HG02943 (cell line): ENCODE data around the gene UBA1.

ENCODE experiments used
- ATAC-seq: cut with Tn5 transposase; IDR thresholded peaks from one replicate; pipeline ENCODE4 v1.9.1; 2021; ENCODE audit warnings: mild to moderate bottlenecking, low read depth, moderate library complexity; ENCODE audit not compliant: unreplicated experiment

The UBA1 gene

DNA sequence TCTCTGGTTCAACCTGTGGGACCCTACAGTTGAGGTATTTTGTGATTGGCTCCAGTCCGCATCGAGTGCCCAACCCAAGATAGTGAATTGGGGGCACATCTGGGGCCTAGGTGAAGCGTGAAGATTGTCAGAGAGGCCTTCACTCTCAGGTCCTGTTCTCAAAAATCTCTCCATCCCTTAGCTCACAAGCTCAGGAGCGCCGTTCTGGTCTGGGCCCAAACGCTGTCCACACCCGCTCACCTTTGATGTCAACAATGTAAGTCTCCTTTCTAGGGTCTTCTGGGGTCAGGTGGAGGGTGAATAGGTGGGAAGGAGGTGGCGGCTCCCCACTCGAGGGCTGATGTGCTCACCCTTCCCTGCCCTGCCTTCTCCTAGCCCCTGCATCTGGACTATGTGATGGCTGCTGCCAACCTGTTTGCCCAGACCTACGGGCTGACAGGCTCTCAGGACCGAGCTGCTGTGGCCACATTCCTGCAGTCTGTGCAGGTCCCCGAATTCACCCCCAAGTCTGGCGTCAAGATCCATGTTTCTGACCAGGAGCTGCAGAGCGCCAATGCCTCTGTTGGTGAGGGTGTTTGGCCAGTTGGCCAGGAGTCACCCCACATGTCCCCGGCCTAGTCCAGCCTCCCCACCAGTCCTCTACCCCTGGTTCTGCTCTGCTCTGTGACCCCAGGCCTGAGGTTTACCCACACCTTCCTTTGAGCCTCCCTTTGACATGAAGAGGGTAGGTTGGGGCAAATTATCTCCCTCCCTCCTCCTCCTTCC is 17.2 kb downstream of the UBA1 start:
- no peak for ATAC-seq

DNA sequence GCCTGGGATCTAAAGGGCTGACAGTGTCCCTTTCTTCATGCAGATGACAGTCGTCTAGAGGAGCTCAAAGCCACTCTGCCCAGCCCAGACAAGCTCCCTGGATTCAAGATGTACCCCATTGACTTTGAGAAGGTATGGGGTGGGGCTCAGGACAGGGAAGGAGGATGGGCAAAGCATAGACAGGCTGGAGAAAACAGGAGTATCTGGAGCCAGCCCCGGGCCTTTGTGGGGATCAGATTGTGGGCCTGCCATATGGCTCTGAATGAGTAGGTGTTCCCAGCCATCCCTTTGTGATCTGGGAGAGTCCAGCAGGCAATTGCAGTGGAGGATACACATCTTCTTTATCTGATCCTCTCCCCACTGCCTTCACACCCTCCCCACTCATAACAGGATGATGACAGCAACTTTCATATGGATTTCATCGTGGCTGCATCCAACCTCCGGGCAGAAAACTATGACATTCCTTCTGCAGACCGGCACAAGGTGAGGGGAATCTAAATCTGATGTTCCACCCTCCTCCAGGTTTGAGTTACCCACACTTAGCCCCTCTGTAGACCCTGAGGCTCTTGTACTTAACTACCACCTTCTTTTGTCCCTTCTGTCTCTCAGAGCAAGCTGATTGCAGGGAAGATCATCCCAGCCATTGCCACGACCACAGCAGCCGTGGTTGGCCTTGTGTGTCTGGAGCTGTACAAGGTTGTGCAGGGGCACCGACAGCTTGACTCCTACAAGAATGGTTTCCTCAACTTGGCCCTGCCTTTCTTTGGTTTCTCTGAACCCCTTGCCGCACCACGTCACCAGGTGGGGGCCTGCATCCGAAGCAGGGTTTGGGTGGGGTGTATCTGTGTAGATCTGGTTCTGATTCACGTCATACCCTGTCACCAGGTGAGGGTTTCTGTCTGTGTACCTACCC is 19.0 kb downstream of the UBA1 start:
- no peak for ATAC-seq

DNA sequence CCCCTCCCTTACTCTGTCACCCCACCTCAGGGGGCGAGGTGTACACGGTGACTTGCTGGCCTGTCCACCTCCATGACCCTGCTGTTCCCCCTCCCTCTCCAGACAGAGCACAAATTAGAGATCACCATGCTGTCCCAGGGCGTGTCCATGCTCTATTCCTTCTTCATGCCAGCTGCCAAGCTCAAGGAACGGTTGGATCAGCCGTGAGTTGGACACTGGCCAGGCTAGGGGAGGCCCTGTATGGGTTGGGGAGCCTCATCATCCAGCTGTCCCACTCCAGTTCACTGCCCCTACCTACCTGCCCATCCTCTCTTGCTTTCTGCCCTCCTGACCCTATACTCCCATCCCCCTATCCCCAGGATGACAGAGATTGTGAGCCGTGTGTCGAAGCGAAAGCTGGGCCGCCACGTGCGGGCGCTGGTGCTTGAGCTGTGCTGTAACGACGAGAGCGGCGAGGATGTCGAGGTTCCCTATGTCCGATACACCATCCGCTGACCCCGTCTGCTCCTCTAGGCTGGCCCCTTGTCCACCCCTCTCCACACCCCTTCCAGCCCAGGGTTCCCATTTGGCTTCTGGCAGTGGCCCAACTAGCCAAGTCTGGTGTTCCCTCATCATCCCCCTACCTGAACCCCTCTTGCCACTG is 20.9 kb downstream of the UBA1 start:
- ATAC-seq, result no peak

DNA sequence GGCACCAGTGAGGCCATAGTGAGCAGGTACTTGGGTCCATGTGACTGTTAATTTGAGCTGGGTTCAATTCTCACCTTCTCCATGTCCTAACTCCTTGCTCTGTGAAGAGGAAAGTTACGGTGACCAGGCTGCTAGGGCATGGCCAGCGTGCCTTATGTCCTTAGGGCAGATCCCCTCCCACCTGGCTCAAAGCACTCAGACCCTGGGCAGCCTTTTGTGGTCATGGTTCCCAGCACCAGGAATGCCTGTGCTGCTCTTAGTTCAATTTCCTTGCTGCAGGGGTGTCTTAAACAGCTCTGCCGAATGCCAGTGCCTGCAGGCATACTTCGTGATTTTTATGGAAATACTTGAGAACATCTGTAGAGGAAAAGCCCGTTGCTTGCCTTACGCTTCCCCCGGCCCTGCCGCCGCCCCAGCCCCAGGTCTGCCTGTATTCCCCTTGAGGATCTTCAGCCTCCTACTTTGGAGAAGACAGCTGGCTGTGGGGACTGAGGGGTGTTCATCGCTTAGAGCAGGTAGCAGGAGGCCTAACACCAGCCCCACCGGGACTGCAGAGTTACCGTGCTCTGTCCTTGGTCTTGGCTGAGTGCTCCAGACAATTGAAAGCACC is 21.8 kb downstream of the UBA1 start:
- no peak for ATAC-seq

DNA sequence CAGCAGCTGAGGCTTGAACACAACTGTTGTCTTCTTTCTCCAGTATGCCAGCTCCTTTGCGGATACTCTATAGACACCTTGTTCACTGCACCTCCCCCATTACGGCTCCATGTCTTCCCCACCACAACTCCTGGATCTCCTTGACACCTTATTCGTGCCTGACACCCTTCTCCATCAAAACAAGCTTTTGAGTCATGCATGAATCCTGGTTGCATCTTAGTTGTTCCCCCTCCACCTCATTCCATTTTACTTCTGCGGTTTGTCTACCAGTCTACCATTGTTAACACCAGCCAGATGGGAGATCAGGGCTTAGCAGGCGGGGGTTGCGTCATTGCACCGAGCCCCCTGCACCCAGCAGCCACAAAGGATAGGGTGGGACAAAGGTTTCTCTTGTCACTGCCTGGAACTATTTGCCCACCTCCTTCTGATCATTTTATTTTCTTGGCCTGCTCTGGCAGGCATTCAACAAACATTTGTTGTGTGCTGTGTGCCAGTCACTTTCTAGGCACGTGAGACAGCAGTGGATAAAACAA is 22.8 kb downstream of the UBA1 start:
- no peak for ATAC-seq

DNA sequence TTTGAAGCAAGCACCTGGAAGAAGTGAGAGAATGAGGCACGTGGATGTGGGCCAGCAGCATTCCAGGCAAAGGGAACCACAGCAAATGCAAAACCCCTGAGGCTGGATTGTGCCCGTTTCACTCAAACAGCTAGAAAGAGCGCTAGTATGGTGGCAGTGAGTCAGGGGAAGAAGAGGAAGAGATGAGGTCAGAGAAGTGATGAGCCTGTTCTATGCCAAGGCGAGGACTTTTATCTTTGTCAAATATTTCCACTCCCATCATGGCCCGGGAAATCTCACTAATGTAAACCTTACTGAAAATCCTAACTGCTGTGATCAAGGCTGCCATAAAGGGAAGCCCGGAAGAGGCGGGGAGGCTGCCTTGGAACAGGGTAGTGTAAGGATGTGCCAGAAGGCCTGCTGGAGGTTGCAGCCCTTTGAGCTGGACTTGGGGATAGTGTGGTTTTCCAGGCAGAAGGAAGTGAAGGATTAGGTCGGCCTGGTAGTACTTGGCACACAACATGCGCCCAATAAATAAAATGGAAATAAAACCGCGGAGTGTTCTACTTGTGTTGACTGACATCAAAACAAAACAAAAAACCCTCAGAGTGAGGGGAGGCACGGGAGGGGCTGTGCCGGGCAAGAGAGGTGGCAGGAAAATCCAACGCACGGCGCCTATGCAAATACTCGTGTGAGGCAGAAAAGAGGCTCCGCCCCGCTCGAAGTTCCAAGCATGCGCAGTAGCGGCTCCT is 23.7 kb downstream of the UBA1 start:
- ATAC-seq, result no peak

DNA sequence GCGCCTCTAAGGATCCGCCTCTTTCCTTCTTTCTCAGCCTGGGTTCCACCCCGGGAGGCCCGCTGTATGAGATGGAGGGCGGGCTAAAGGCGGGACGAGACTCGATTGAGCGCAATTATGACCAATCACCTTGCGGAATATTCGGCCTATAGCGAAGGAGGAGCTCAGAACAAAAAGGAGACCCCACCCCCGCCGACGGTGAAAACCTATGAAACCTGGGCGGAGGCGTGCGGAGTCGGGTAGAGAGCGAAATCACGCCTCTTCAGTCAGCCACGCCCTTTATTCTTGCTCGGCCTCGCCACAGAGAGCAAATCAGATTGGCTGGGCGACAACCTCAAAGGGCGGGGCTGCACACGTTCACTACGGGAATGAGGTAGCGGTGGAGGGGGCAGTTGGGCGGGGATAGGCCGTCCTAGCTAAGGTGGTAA is 24.2 kb downstream of the UBA1 start:
- peak; percentile 94 for ATAC-seq

DNA sequence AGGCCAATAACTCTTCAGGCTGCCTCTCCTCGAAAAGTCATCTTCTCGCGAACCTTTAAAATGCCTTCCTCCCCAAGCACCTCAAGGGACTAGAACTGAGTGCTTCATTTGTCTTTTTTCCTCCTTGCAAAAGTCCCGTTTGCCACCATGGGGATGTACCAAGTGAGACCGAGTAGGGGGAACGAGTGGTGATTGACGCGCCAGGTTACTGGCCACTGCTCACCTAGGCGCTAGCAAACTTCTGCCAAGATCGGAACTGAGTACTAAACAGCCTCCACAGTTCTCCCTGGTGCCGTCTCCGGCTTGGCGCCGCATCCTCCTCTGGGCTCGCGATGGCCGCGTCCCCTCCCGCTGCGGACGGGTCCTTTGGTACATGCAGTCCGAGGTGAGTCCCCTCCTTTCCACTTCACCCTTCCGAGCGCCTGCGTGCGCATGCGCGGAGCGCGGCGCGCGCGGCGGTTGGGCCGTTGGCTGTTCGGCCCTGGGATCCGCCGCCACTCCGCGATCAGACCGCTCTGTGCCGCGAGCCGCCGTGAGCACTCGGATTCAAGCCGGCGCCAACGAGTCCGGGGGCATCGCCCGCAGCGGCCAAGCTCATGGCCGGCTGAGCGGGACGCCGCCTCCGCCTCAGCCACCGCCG is 24.8 kb downstream of the UBA1 start, which contains the start of gene CDK16:
CDK16 (plus strand) TSS at position 402 of the 640 bp plus-strand sequence. CDS start 4,877 bp downstream, outside the sequence.
- ATAC-seq, result peak; percentile 44

DNA sequence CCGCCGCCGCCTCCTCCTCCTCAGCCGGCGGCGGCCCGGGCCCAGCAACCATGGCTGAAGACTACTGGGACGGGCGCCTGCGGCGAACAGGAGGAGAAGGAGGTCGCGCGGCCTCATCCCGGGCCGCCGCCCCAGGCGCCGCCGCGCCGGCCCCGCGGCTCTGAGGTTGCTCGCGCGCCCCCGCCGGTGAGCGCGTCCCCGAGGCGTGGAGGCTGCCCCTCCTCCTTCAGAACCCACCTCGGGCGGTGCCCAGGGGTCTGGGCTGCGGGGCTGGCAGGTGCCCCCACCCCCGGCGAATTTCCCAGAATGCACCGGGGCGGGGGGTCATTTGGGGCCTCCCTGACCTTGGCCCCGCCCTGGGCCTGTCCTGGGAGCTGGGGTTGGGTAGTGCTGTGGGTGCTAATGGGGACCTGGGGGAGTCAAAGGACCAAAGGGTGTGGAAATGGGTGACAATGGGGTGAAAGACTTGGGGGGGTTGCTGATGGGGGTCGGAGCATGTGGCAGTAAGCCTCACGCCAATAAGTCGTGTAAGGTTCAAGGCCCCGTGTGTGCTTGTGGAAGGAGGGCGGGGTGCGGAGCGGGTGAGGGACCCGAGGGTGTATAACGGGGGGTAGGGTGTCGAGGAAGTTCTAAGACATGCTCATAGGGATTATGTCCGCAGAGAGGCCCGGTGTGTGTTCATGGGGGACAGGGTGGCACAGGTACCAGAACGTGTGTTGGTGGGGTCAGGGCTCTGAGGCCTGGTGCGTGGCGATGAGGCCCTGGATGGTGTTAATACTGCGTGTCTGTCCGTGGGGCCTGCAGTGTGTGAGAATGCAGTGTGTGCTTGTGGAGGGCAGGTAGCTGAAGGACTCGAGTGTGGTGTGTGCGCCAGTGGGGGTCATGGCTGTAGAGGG is 25.5 kb downstream of the UBA1 start:
- no peak for ATAC-seq

DNA sequence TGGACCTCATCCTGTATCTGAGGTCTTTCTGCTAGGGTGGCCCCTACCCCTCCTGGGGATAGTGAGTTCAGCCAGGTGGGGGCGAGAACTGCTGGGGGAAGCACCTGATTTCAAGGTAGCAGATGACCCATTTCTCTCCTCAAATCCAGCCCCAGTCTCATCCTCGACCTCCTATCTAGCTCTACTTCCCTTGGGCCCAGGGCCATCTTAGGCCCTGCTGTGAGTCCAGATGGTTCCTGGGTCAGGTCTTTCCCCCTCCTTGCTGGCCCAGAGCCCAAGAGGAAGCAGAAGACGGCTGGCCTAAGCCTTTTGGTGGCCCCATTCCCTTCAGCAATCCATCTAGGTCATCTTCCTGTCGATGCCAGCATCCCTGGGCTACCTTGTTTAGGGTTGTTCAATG is 28.1 kb downstream of the UBA1 start:
- ATAC-seq, result no peak

DNA sequence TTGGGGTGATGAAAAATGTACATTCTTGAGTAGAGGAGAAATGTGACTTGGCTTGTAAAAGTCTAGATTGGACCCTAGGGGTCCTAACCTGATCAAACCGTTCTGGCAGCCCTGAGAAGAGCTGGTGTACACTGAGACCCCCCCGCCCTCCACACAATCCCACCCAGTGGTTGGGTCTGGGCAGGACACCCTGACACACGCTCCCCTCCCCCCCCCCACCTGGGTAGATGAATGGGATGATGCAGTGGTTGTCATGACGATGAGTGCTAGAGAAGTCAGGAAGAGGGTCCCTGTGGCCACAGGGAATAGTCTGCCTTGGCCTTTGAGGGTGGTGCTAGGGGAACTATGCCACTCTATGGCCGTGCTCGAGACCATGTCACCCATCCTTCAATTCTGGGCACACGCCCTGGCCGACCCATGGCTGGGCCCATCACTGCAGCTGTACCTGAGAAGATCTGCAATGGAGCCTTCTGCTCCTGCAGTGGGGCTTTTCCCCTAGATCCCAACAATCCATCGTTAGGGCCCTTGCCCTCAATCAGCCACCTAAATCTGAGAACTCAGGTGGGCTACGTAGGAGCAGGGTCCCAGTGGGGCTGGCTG is 29.2 kb downstream of the UBA1 start:
- no peak for ATAC-seq

DNA sequence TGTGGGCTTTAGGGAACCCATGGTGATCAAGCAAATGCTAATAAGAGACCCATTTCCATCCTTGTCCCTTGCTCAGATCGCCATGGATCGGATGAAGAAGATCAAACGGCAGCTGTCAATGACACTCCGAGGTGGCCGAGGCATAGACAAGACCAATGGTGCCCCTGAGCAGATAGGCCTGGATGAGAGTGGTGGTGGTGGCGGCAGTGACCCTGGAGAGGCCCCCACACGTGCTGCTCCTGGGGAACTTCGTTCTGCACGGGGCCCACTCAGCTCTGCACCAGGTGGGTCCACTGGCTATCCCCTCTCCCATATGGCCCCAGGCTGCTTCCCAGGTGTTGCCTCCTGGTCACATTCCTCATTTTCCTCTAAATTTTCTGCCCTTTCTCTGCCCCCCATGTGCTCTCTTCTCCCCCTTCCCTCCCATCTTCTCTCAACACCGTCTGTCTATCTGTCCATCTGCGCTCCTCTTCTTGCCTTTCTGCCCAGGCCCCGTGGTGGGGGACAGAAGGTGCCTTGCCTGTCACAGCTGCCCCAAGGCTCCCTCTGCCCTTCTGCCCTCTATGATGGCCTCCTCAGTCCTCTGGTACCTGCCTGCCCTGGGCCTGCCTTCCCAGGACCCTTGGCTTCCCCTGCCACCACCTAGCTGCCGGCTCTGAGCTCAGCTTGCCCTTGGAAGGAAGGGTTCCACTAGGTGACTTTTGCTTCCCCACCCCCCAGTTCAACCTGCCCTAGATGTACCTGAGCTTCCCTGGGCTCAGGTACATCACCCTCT is 30.0 kb downstream of the UBA1 start:
- no peak for ATAC-seq

DNA sequence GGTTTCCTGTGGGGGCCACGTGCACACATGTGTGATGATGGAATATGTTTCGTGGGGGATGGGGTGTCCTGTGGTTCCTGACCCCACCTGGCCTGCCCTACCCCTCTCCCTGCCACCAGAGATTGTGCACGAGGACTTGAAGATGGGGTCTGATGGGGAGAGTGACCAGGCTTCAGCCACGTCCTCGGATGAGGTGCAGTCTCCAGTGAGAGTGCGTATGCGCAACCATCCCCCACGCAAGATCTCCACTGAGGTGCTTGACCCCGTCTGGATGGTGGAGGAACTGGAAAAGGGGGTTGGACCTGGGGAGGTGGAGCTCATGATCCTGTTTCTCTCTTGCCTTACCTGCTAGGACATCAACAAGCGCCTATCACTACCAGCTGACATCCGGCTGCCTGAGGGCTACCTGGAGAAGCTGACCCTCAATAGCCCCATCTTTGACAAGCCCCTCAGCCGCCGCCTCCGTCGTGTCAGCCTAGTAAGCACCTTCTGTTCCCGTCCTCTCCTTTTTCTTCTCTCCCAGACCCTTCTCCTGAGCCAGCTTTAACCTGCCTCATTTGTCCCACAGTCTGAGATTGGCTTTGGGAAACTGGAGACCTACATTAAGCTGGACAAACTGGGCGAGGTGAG is 30.8 kb downstream of the UBA1 start:
- ATAC-seq, result no peak

DNA sequence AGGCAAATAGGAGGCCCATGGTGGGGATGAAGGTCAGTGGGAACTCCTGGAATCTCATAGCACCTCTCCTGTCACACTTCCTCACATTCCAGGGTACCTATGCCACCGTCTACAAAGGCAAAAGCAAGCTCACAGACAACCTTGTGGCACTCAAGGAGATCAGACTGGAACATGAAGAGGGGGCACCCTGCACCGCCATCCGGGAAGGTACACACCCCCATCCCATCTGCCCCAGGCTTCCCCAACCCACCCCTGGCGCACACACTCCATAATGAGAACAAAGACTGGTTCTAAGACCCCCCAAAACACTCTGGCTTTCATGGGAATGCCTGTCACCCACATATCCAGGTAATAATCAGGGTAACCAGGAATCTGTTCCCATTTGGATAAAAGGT is 31.3 kb downstream of the UBA1 start:
- no peak for ATAC-seq

DNA sequence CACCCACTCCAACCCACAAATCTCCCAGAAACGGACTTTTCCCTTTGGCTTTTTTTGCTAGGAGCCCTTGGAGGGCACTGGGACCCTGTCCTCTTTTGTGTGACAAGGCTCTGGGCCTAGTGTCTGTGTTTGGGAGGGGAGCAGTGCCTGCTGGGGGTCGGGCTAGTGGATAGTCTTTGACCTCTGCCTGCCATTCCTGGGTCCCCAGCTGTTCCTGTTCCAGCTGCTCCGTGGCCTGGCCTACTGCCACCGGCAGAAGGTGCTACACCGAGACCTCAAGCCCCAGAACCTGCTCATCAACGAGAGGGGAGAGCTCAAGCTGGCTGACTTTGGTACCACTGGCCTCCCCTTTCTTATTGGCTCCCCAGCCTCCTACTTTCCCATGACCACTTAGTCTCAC is 32.4 kb downstream of the UBA1 start:
- no peak for ATAC-seq

DNA sequence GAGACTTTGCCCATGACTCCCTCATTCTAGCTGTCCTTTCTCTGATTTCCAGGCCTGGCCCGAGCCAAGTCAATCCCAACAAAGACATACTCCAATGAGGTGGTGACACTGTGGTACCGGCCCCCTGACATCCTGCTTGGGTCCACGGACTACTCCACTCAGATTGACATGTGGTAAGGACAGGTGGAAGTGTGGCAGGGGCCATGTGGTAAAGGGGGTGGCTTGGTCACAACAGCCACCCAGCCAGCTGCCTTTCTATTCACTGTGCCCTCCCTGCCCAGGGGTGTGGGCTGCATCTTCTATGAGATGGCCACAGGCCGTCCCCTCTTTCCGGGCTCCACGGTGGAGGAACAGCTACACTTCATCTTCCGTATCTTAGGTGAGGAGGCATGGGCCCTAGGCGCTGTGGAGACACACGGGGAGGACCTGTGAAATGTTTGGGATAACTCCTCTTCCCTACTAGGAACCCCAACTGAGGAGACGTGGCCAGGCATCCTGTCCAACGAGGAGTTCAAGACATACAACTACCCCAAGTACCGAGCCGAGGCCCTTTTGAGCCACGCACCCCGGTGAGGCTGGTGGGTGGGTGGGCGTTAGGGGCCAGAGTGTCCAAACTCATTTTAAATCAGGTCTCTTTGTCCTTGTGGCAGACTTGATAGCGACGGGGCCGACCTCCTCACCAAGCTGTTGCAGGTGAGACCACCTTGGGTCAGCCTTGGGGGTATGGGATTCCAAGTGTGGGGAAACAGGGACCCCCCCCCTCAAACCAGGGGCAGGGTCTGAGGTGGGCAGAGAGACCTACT is 33.1 kb downstream of the UBA1 start:
- ATAC-seq, result no peak
